ENCODE measurements around the gene GMCL2. TPM values are rescaled to one million over a fixed set of nuclear protein-coding genes. Genes with fewer than 3 reads are reported as not detected.

The GMCL2 gene
- total and polyA plus RNA-seq, 2 experiments from 2014 or later, result 0.07 TPM; not detected in 1

GRCh38 chr5:178182158-178182876 lies 4.9 kb downstream of the GMCL2 start:
- no peak overlapping the region for H3K4me3 Mint-ChIP-seq
- Histone ChIP-seq H3K27me3 (ENCODE audit: insufficient read depth) (no peaks in the 10 kb centered on the region), H3K4me1 (ENCODE audit: insufficient read depth) (peaks cover 29% of the 10 kb centered on the region), H3K4me3 (no peak overlapping the region), H3F3A (replicated peaks; ENCODE audit: low read depth) (peaks cover 10% of the 10 kb centered on the region; the same call in 1 of the 2 replicates), H3K9me2 (ENCODE audit: insufficient read depth) (no peaks in the 10 kb centered on the region), H3K79me2 (replicated peaks; ENCODE audit: insufficient read depth) (no peaks in the 10 kb centered on the region), H3K36me3 (ENCODE audit: insufficient read depth) (no peaks in the 10 kb centered on the region), H2AFZ (0 out of 2 replicates have a peak overlapping the region, but pooled peaks have one; percentile 29), H3K4me2 (peak overlapping the region; percentile 56), H3K27ac (ENCODE audit: low read depth) (peak overlapping the region; percentile 96; the same call in 1 of the 2 replicates), H4K20me1 (replicated peaks; ENCODE audit: insufficient read depth) (no peaks in the 10 kb centered on the region)
- DNase-seq (ENCODE audit: low spot score), result peak; percentile 47
- TF ChIP-seq ETS1 (IDR thresholded peaks at IDR 0.05), result no peak
- TF ChIP-seq ZNF462 (CRISPR knock-in tag; IDR thresholded peaks at IDR 0.05), result no peak
- no peak for TF ChIP-seq NANOG (IDR thresholded peaks at IDR 0.05; ENCODE audit: borderline replicate concordance)
- TF ChIP-seq EZH2phosphoT487 (IDR thresholded peaks at IDR 0.05; ENCODE audit: unreplicated experiment), result no peak
- no peak for TF ChIP-seq JUNB (IDR thresholded peaks at IDR 0.05; ENCODE audit: unreplicated experiment)
- TF ChIP-seq STAT1 (IDR thresholded peaks at IDR 0.05; ENCODE audit: unreplicated experiment), result no peak
- TF ChIP-seq EZH2 (IDR thresholded peaks at IDR 0.05; ENCODE audit: low read depth, unreplicated experiment), result no peak
- no peak for TF ChIP-seq ZNF331 (CRISPR knock-in tag; IDR thresholded peaks at IDR 0.05; ENCODE audit: low read depth)
- TF ChIP-seq, protein P1, sequence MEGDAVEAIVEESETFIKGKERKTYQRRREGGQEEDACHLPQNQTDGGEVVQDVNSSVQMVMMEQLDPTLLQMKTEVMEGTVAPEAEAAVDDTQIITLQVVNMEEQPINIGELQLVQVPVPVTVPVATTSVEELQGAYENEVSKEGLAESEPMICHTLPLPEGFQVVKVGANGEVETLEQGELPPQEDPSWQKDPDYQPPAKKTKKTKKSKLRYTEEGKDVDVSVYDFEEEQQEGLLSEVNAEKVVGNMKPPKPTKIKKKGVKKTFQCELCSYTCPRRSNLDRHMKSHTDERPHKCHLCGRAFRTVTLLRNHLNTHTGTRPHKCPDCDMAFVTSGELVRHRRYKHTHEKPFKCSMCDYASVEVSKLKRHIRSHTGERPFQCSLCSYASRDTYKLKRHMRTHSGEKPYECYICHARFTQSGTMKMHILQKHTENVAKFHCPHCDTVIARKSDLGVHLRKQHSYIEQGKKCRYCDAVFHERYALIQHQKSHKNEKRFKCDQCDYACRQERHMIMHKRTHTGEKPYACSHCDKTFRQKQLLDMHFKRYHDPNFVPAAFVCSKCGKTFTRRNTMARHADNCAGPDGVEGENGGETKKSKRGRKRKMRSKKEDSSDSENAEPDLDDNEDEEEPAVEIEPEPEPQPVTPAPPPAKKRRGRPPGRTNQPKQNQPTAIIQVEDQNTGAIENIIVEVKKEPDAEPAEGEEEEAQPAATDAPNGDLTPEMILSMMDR (conservative IDR thresholded peaks at IDR 0.05; ENCODE audit: low read depth in 2 of 2), result no peak
- TF ChIP-seq ZNF114 (CRISPR knock-in tag; IDR thresholded peaks at IDR 0.05), result no peak
- no peak for TF ChIP-seq POLR2AphosphoS5 (IDR thresholded peaks at IDR 0.05; ENCODE audit: low read depth)
- TF ChIP-seq, protein P2, sequence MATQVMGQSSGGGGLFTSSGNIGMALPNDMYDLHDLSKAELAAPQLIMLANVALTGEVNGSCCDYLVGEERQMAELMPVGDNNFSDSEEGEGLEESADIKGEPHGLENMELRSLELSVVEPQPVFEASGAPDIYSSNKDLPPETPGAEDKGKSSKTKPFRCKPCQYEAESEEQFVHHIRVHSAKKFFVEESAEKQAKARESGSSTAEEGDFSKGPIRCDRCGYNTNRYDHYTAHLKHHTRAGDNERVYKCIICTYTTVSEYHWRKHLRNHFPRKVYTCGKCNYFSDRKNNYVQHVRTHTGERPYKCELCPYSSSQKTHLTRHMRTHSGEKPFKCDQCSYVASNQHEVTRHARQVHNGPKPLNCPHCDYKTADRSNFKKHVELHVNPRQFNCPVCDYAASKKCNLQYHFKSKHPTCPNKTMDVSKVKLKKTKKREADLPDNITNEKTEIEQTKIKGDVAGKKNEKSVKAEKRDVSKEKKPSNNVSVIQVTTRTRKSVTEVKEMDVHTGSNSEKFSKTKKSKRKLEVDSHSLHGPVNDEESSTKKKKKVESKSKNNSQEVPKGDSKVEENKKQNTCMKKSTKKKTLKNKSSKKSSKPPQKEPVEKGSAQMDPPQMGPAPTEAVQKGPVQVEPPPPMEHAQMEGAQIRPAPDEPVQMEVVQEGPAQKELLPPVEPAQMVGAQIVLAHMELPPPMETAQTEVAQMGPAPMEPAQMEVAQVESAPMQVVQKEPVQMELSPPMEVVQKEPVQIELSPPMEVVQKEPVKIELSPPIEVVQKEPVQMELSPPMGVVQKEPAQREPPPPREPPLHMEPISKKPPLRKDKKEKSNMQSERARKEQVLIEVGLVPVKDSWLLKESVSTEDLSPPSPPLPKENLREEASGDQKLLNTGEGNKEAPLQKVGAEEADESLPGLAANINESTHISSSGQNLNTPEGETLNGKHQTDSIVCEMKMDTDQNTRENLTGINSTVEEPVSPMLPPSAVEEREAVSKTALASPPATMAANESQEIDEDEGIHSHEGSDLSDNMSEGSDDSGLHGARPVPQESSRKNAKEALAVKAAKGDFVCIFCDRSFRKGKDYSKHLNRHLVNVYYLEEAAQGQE (IDR thresholded peaks at IDR 0.05; ENCODE audit: unreplicated experiment), result no peak
- TF ChIP-seq CREB1 (CRISPR knock-in tag; IDR thresholded peaks at IDR 0.05; ENCODE audit: low read depth), result no peak
- H3K27ac Mint-ChIP-seq, result peak overlapping the region; percentile 76
- H3K9me3 Mint-ChIP-seq, result peaks cover 26% of the 10 kb centered on the region
- peaks cover 14% of the 10 kb centered on the region for H3K27me3 Mint-ChIP-seq (ENCODE audit: insufficient read depth, low read depth, poor library complexity)
- peaks cover 26% of the 10 kb centered on the region for H3K36me3 Mint-ChIP-seq (ENCODE audit: low read depth)
- ATAC-seq, result no peak
- H3K4me1 Mint-ChIP-seq, result peaks cover 28% of the 10 kb centered on the region

Measured in GM23338 (cell line).